Panc1 (cell line): Measurements from ENCODE around the gene NFAM1.

ENCODE experiments used
- CTCF ChIP-seq: fragments of 450-650 bp; IDR thresholded peaks from 2 replicates; pipeline ENCODE4 v1.5.1; 2017; ENCODE audit warnings: mild to moderate bottlenecking
- TCF7L2 ChIP-seq: IDR thresholded peaks from 2 replicates; pipeline ENCODE4 v1.6.1; 2011; ENCODE audit warnings: mild to moderate bottlenecking, low read depth, low read length, inconsistent platforms

GRCh38 chr22:42338479-42338878 lies 93.7 kb downstream of the NFAM1 start:
- TF ChIP-seq CTCF (no peak), TCF7L2 (no peak)
